Lung (tissue), 12 donors: Measurements from ENCODE around the gene BRAT1. TPM values are rescaled to one million over a fixed set of nuclear protein-coding genes. Genes with fewer than 3 reads are reported as not detected.

Source experiments
- ATAC-seq: fragments of 200-7000 bp; cut with Tn5 transposase; one replicate; pipeline ENCODE4 v1.9.1; 2020; ENCODE audit warnings: moderate number of reproducible peaks; ENCODE audit not compliant: insufficient read depth, low FRiP score
- DNase-seq, 3 donors: peaks; one replicate each; pipeline ENCODE4 v3.0.0-alpha.2; 2013 to 2017
- H3K27ac ChIP-seq, 2 donors: one replicate each; pipeline ENCODE4 v1.5.1; 2013; ENCODE audit warnings: mild to moderate bottlenecking in 2 of 2, moderate library complexity in 2 of 2, control low read depth in 1 of 2, inconsistent platforms in 1 of 2, low read depth in 1 of 2, low read length in 1 of 2
- H3K27me3 ChIP-seq, 3 donors: one replicate each; pipeline ENCODE4 v1.5.1; 2013; ENCODE audit warnings: low read length in 2 of 3; ENCODE audit not compliant: control insufficient read depth in 3 of 3, insufficient read depth in 3 of 3
- H3K36me3 ChIP-seq, 4 donors: one replicate each; pipeline ENCODE4 v1.5.1; 2013; ENCODE audit warnings: low read length in 4 of 4, mild to moderate bottlenecking in 1 of 4, moderate library complexity in 1 of 4; ENCODE audit not compliant: control insufficient read depth in 4 of 4, insufficient read depth in 4 of 4
- H3K4me1 ChIP-seq, 5 donors: one replicate each; pipeline ENCODE4 v1.5.1; 2013; ENCODE audit warnings: low read length in 5 of 5, mild to moderate bottlenecking in 2 of 5, moderate library complexity in 1 of 5; ENCODE audit not compliant: control insufficient read depth in 5 of 5, insufficient read depth in 5 of 5
- H3K4me3 ChIP-seq: one replicate; pipeline ENCODE4 v1.5.1; 2013; ENCODE audit warnings: mild to moderate bottlenecking, control low read depth, moderate library complexity
- H3K9ac ChIP-seq, 2 donors: one replicate each; pipeline ENCODE4 v1.5.1; 2013; ENCODE audit warnings: low read length in 2 of 2, control low read depth in 1 of 2; ENCODE audit not compliant: insufficient read depth in 1 of 2
- H3K9me3 ChIP-seq, 4 donors: one replicate each; pipeline ENCODE4 v1.5.1; 2013; ENCODE audit warnings: low read length in 3 of 4, mild to moderate bottlenecking in 1 of 4, moderate library complexity in 1 of 4; ENCODE audit not compliant: control insufficient read depth in 4 of 4, insufficient read depth in 3 of 4
- WGBS, 2 donors: extraction: QIAGEN DNeasy Blood & Tissue Kit; methylation state at CpG; one replicate each; pipeline ENCODE4 v1.1.7; 2013; 5-methylcytosine and 5-hydroxymethylcytosine counted together
- polyA plus RNA-seq, 2 donors: library from polyadenylated mRNA; stranded (reverse); fragments of 200-250 nt; gene quantifications; one replicate each; pipeline ENCODE4 v1.2.1, GENCODE V29; 2013
- total RNA-seq, 2 donors: library from RNA; depleted of rRNA in 1 of 2; stranded (reverse); fragments of >200 nt in 1 of 2; gene quantifications; one replicate each; pipeline ENCODE4 v1.2.1, GENCODE V29; 2014 to 2021
- TF ChIP-seq, protein P1 (sequence below): IDR thresholded peaks from 2 replicates; pipeline ENCODE4 v1.5.1; 2012; ENCODE audit warnings: mild to moderate bottlenecking; ENCODE audit errors: control extremely low read depth, extremely low read depth
- donor health status: control.
- donor health status: control.
- donor health status: Bipolar disorder and iron deficiency.
- donor health status: healthy.
- donor health status: DM: yes; HTN: yes; CAD: no.

Gene BRAT1
- total and polyA plus RNA-seq, 4 donors, result 23.2 to 30.4 (median 29.1) TPM

DNA sequence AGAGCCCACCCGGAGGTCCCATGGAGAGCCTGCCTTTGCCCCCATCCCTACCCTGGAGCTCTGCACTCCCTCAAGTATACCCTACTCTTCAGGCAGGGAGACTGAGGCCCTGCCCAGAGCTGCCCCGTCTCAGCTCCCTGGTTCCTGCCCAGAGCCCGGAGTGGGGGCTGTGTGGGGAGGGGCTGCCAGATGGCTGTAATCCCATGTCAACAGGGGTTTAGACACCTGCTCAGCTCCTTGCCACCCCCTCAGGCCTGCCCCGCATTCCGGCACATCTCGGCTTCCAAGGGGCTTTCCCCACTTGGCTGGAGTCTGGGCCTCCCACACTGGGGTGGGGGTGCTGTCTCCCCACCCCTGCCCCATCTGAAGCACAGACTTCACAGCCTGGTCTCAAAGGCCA is 56.6 kb downstream of the BRAT1 start:
- ATAC-seq (no peak), DNase-seq (no peak)
- Histone ChIP-seq H3K9ac (no peak overlapping the region), H3K4me3 (no peak overlapping the region), H3K36me3 (no peaks in the 10 kb centered on the region), H3K9me3 (peaks cover 0 to 2% (median 0%) of the 10 kb centered on the region in 4 donors), H3K27ac (no peak overlapping the region), H3K4me1 (peaks cover 0 to 21% (median 4%) of the 10 kb centered on the region in 5 donors), H3K27me3 (no peaks in the 10 kb centered on the region)
- 81 to 93% methylated on average over 6 of the region's 6 CpGs for WGBS, 2 donors
- TF ChIP-seq, protein P1, sequence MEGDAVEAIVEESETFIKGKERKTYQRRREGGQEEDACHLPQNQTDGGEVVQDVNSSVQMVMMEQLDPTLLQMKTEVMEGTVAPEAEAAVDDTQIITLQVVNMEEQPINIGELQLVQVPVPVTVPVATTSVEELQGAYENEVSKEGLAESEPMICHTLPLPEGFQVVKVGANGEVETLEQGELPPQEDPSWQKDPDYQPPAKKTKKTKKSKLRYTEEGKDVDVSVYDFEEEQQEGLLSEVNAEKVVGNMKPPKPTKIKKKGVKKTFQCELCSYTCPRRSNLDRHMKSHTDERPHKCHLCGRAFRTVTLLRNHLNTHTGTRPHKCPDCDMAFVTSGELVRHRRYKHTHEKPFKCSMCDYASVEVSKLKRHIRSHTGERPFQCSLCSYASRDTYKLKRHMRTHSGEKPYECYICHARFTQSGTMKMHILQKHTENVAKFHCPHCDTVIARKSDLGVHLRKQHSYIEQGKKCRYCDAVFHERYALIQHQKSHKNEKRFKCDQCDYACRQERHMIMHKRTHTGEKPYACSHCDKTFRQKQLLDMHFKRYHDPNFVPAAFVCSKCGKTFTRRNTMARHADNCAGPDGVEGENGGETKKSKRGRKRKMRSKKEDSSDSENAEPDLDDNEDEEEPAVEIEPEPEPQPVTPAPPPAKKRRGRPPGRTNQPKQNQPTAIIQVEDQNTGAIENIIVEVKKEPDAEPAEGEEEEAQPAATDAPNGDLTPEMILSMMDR, result no peak

DNA sequence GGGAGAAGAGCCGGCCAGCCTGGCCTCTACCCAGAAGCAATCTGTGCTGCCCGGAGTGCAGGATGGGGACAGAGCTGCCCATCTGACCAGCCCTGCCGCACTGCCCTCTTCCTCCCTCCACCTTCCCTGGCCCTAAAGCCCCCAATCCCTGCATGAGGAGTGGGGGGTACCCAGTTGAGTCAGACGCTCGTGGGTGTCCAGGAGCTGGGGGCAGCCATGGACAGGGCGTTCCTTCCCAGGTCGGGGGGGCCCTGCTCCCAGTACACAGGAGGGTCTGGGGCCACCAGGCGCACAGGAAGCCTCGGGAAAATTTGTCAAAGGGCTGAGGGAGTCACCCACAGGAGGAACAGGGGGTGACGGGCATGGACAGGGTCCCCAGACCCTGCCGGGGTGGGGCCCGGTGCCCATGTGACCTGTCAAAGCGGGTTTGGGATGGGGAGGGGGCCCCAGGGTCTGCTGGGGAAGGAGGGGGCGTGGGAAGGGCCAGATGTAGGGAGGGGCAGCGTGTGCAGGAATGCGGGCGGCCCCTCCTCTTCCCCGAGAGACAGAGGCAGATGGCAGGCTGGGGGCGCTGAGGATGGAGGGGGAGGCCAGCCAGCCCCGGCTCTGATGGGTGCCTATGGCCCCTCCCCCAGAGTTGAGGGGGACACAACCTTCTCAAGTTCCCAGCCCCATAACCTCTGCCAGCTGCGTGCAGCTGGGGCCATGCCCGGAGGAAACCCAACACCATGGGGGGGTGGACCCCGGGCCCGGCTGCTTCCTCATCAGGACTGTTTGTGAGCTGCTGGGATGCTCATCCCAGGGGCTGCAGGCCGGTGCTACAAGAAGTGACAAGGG is 57.6 kb downstream of the BRAT1 start:
- no peak overlapping the region for H3K9ac ChIP-seq
- ATAC-seq (no peak), DNase-seq (peak; percentile 88 to 90 (median 90))
- no peaks in the 10 kb centered on the region for H3K27me3 ChIP-seq
- H3K27ac ChIP-seq, result no peak overlapping the region
- no peaks in the 10 kb centered on the region for H3K36me3 ChIP-seq
- H3K4me3 ChIP-seq, result no peak overlapping the region
- H3K9me3 ChIP-seq, result peaks cover 0 to 2% (median 0%) of the 10 kb centered on the region in 4 donors
- TF ChIP-seq, protein P1, result no peak
- WGBS, 2 donors, result 32 to 43% methylated on average over 22 to 24 of the region's 25 CpGs
- H3K4me1 ChIP-seq, result peaks cover 0 to 26% (median 13%) of the 10 kb centered on the region in 5 donors

DNA sequence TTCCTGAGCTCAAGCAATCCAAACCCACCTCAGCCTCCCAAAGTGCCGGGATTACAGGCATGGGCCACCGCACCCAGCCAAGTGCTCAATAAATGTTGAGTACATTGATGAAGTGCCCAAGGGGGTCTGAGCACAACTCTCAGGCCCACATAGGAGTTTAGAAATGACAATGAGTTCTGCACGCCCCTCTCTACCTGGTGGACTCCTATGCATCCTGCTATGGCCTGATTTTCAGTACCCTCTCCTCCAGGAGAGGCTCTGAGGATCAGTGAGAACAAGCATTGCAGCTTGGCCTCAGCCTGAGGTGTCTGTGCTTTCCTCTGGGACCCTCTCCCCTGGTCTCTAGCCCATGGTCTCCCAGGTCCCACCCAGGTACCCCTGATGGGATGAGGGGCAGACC is 58.3 kb downstream of the BRAT1 start:
- ATAC-seq (no peak), DNase-seq (no peak)
- H3K9me3 ChIP-seq, result peaks cover 0 to 2% (median 0%) of the 10 kb centered on the region in 4 donors
- H3K4me1 ChIP-seq, result peaks cover 0 to 26% (median 15%) of the 10 kb centered on the region in 5 donors
- H3K4me3 ChIP-seq, result no peak overlapping the region
- no peak overlapping the region for H3K27ac ChIP-seq
- H3K27me3 ChIP-seq, result no peaks in the 10 kb centered on the region
- WGBS, 2 donors, result 96 to 98% methylated on average over 3 of the region's 3 CpGs
- H3K9ac ChIP-seq, result no peak overlapping the region
- no peaks in the 10 kb centered on the region for H3K36me3 ChIP-seq
- TF ChIP-seq, protein P1, result no peak
